ENCODE measurements around the gene AGAP5. TPM values are rescaled to one million over a fixed set of nuclear protein-coding genes. Genes with fewer than 3 reads are reported as not detected.

AGAP5 gene
- total and polyA plus RNA-seq, 9 of the 15 experiments (the other 6 are each of a cell fraction or from before 2014, with no cell fraction given): 0.32 to 7.5 (median 5.3) TPM

DNA sequence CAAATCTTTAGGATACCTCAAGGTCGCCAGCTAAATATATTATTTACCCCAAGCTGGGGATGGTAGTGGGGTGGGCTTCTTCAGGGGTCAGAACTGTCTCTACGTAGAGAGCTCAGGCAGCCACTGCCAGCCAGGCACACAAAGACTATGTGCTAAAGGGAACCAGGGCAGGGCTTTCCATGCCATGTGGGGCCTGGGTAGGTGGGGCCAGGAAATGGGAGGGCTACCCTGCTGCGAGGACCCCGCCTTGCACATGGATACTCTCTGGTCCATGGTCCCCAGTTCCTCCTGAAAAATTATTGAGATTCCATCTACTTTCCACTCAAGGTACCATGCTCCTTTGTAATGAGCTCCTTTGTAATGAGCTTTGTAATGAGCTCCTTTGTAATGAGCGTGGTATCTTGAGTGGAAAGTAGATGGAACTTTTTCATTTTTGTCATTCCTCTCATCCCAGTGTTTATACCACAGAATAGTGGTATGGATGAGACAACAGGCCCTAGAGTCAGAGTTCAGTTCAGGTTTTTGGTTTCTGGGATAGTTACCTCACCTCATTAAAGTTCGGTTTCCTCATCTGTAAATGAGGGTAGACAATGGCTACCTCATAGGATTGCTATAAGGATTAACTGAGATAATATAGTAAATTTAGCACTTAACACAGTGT lies 47.9 kb downstream of the AGAP5 start:
- POLR2A ChIA-PET: interaction anchor here (0.6 to 1.3 kb wide), 5 partner anchors 11 to 193 kb away, joined by 3 to 4 read pairs (median 3); no protein-coding TSS in a partner anchor
- CTCF ChIA-PET (ENCODE audit: low intra/inter-chr PET ratio): no interaction called here
- no peak overlapping the region for H3K9ac ChIP-seq (ENCODE audit: insufficient read depth in 1 of 2, low read depth in 2 of 2, low read length in 2 of 2)
- no TSS peak for BruUV-seq (replicated peaks)
- FAIRE-seq (no peak), DNase-seq (ENCODE audit: extremely low read depth in 1 of 4, low spot score in 3 of 4) (no peak), ATAC-seq (no peak)
- H3K27me3 ChIP-seq (ENCODE audit: control insufficient read depth in 2 of 2, insufficient read depth in 2 of 2, low read length in 2 of 2): no peaks in the 10 kb centered on the region
- H4K20me1 ChIP-seq (replicated peaks; ENCODE audit: control insufficient read depth, insufficient read depth, low read length): no peaks in the 10 kb centered on the region
- intact Hi-C loops (cut with micrococcal nuclease) (loop anchor here (5.0 to 10.0 kb wide), 2 partner anchors 92 to 245 kb away; partner anchors contain the start of gene SEC24C), in situ Hi-C loops (cut with MboI) (loop anchor here (10.0 kb wide), 1 partner anchor 125 kb away; a partner anchor contains a TSS)
- H3K9me3 ChIP-seq (replicated peaks; ENCODE audit: control insufficient read depth, insufficient read depth, low read depth, low read length): no peaks in the 10 kb centered on the region
- WGBS (ENCODE audit: insufficient coverage, low coverage, missing lambda C conversion rate): 80% methylated on average over 6 of the region's 6 CpGs
- no peak overlapping the region for H3K27ac ChIP-seq (ENCODE audit: extremely low read depth, low read depth, low read length)
- no peaks in the 10 kb centered on the region for H3K79me2 ChIP-seq (ENCODE audit: control insufficient read depth, insufficient read depth, low read length)
- no peak overlapping the region for H3K4me3 ChIP-seq
- H3K4me1 ChIP-seq (replicated peaks in 1 of 2; ENCODE audit: control insufficient read depth in 2 of 2, insufficient read depth in 2 of 2, low read length in 2 of 2): peaks cover 43 to 44% of the 10 kb centered on the region in 2 experiments
- H3K4me2 ChIP-seq (ENCODE audit: insufficient read depth, low read length): no peak overlapping the region
- no peaks in the 10 kb centered on the region for H3K9me1 ChIP-seq (ENCODE audit: control insufficient read depth, insufficient read depth, low read length)
- H3K36me3 ChIP-seq (ENCODE audit: control insufficient read depth, insufficient read depth, low read length): no peaks in the 10 kb centered on the region
- peak overlapping the region; percentile 78 for H2AFZ ChIP-seq (ENCODE audit: low read depth, low read length)
- no peak for TF ChIP-seq ZNF232 (CRISPR knock-in tag; IDR thresholded peaks at IDR 0.05)
- TF ChIP-seq NCOA4 (IDR thresholded peaks at IDR 0.05; ENCODE audit: partially characterized antibody): no peak
- no peak for TF ChIP-seq FOXM1 (IDR thresholded peaks at IDR 0.05; ENCODE audit: low read depth)
- no peak for TF ChIP-seq FOXM1 (CRISPR knock-in tag; IDR thresholded peaks at IDR 0.05; ENCODE audit: low read depth)
- no peak for TF ChIP-seq RBFOX2 (IDR thresholded peaks at IDR 0.05; ENCODE audit: low read depth, low read length)
- TF ChIP-seq ZNF586 (CRISPR knock-in tag; conservative IDR thresholded peaks at IDR 0.05): no peak
- TF ChIP-seq BRD4 (IDR thresholded peaks at IDR 0.05): no peak
- TF ChIP-seq ZBTB43 (CRISPR knock-in tag; IDR thresholded peaks at IDR 0.05): no peak
- no peak for TF ChIP-seq ARID3A (IDR thresholded peaks at IDR 0.05; ENCODE audit: borderline replicate concordance, low read depth, low read length)
- TF ChIP-seq SAP30 (IDR thresholded peaks at IDR 0.05; ENCODE audit: borderline replicate concordance, insufficient read depth, low read depth, low read length, poor library complexity, severe bottlenecking): no peak
- TF ChIP-seq PURB (CRISPR knock-in tag; IDR thresholded peaks at IDR 0.05; ENCODE audit: low read depth): no peak
- TF ChIP-seq, protein P1, sequence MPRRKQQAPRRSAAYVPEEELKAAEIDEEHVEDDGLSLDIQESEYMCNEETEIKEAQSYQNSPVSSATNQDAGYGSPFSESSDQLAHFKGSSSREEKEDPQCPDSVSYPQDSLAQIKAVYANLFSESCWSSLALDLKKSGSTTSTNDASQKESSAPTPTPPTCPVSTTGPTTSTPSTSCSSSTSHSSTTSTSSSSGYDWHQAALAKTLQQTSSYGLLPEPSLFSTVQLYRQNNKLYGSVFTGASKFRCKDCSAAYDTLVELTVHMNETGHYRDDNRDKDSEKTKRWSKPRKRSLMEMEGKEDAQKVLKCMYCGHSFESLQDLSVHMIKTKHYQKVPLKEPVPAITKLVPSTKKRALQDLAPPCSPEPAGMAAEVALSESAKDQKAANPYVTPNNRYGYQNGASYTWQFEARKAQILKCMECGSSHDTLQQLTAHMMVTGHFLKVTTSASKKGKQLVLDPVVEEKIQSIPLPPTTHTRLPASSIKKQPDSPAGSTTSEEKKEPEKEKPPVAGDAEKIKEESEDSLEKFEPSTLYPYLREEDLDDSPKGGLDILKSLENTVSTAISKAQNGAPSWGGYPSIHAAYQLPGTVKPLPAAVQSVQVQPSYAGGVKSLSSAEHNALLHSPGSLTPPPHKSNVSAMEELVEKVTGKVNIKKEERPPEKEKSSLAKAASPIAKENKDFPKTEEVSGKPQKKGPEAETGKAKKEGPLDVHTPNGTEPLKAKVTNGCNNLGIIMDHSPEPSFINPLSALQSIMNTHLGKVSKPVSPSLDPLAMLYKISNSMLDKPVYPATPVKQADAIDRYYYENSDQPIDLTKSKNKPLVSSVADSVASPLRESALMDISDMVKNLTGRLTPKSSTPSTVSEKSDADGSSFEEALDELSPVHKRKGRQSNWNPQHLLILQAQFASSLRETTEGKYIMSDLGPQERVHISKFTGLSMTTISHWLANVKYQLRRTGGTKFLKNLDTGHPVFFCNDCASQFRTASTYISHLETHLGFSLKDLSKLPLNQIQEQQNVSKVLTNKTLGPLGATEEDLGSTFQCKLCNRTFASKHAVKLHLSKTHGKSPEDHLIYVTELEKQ (CRISPR knock-in tag; IDR thresholded peaks at IDR 0.05): no peak
- no peak for TF ChIP-seq SLC30A9 (CRISPR knock-in tag; IDR thresholded peaks at IDR 0.05)
- TF ChIP-seq ZNF239 (CRISPR knock-in tag; IDR thresholded peaks at IDR 0.05): no peak
